ENCODE results near the gene MVB12B.

DNA sequence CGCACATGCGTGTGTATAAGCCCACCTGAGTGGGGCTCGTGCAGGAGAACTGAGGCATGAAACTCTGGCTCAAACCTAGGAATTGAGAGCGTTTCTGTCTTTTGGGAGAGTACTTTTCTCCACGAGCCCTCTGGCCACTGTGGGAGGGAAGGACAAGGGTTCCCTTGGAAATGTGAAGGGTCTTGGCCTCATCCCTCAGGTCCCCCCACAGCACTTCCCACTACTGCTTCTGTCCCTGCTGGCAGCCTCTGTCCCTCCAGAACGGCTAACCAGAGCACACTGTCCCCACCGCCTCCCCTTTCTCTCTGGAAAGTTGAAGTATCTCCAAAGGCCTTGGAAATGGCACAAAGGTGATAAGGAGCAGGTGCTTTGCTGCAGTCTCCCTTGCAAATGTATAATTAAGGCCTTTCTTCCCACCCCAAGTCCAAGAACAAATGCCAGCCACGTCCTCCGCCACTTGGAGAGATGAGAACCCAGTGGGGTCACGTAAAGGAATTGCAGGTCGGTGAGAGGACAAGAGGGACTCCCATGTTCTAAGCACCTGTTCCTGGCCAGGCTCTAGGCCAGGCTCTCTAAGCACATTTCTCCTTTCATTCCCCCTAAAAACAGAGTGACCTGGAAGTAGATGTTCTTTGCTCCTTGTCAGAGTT lies 179.2 kb downstream of the MVB12B start:
- TF ChIP-seq, protein P1, sequence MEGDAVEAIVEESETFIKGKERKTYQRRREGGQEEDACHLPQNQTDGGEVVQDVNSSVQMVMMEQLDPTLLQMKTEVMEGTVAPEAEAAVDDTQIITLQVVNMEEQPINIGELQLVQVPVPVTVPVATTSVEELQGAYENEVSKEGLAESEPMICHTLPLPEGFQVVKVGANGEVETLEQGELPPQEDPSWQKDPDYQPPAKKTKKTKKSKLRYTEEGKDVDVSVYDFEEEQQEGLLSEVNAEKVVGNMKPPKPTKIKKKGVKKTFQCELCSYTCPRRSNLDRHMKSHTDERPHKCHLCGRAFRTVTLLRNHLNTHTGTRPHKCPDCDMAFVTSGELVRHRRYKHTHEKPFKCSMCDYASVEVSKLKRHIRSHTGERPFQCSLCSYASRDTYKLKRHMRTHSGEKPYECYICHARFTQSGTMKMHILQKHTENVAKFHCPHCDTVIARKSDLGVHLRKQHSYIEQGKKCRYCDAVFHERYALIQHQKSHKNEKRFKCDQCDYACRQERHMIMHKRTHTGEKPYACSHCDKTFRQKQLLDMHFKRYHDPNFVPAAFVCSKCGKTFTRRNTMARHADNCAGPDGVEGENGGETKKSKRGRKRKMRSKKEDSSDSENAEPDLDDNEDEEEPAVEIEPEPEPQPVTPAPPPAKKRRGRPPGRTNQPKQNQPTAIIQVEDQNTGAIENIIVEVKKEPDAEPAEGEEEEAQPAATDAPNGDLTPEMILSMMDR (IDR thresholded peaks at IDR 0.05): no peak
- TF ChIP-seq EP300 (IDR thresholded peaks at IDR 0.05): no peak

All from tibial nerve (tissue), 4 donors.